Chondrocyte (in vitro differentiated cells): Measurements from ENCODE around the gene SSR1. TPM values are rescaled to one million over a fixed set of nuclear protein-coding genes. Genes with fewer than 3 reads are reported as not detected.

Experiments
- DNase-seq: peaks from one replicate; pipeline ENCODE4 v3.0.0; 2021; ENCODE audit warnings: mixed read lengths, low spot score
- H3K27ac Mint-ChIP-seq: one replicate; pipeline ENCODE4 v1.8.0; 2021; ENCODE audit warnings: mild to moderate bottlenecking, moderate library complexity, mixed read lengths; ENCODE audit not compliant: unreplicated experiment
- H3K27me3 Mint-ChIP-seq: 2 replicates; pipeline ENCODE4 v1.8.0; 2021; ENCODE audit warnings: low read depth, mixed read lengths
- H3K36me3 Mint-ChIP-seq: 2 replicates; pipeline ENCODE4 v1.8.0; 2021; ENCODE audit warnings: low read depth, mixed read lengths
- H3K4me1 Mint-ChIP-seq: 2 replicates; pipeline ENCODE4 v1.8.0; 2021; ENCODE audit warnings: low read depth, mild to moderate bottlenecking, mixed read lengths
- H3K4me3 Mint-ChIP-seq: one replicate; pipeline ENCODE4 v1.8.0; 2021; ENCODE audit warnings: mild to moderate bottlenecking, moderate library complexity, mixed read lengths; ENCODE audit not compliant: unreplicated experiment
- H3K9me3 Mint-ChIP-seq: 2 replicates; pipeline ENCODE4 v1.8.0; 2021; ENCODE audit warnings: low read depth, mixed read lengths
- total RNA-seq: library from RNA; stranded (reverse); gene quantifications from 3 replicates; pipeline ENCODE4 v1.2.1, GENCODE V29; 2021
- TF ChIP-seq, protein P1 (sequence below): fragments of 200-600 bp; sonication (generic); IDR thresholded peaks from 2 replicates; pipeline ENCODE4 v1.5.0; 2021; ENCODE audit warnings: antibody characterized with exemption, mild to moderate bottlenecking, moderate library complexity

SSR1 gene
- total RNA-seq, 1 donor from 2014 or later: 236 TPM

DNA sequence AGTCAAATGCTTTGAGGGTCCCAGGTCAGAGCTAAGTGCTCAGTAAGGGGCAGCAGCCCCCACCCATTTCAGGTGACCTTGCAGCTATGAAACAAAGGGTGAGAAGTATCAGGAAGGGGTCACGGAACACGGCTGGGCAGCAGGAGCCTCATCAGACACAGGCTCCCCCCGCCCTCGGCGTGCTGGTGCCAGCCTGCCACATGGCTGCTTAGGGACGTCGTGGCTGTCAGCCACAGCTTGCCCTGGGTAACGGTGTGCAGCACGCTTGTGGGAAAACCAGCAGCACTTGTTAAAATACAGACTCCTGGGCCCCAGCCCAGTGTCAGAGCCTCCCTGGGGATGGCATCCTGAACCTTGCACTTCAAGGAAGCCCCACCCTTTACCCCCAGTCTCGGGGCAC lies 39.3 kb downstream of the SSR1 start:
- Mint-ChIP-seq H3K4me1 (peaks cover 16% of the 10 kb centered on the region), H3K9me3 (no peaks in the 10 kb centered on the region), H3K4me3 (no peak overlapping the region), H3K27me3 (no peaks in the 10 kb centered on the region), H3K27ac (no peak overlapping the region), H3K36me3 (no peaks in the 10 kb centered on the region)
- TF ChIP-seq, protein P1, sequence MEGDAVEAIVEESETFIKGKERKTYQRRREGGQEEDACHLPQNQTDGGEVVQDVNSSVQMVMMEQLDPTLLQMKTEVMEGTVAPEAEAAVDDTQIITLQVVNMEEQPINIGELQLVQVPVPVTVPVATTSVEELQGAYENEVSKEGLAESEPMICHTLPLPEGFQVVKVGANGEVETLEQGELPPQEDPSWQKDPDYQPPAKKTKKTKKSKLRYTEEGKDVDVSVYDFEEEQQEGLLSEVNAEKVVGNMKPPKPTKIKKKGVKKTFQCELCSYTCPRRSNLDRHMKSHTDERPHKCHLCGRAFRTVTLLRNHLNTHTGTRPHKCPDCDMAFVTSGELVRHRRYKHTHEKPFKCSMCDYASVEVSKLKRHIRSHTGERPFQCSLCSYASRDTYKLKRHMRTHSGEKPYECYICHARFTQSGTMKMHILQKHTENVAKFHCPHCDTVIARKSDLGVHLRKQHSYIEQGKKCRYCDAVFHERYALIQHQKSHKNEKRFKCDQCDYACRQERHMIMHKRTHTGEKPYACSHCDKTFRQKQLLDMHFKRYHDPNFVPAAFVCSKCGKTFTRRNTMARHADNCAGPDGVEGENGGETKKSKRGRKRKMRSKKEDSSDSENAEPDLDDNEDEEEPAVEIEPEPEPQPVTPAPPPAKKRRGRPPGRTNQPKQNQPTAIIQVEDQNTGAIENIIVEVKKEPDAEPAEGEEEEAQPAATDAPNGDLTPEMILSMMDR: no peak
- DNase-seq: no peak

DNA sequence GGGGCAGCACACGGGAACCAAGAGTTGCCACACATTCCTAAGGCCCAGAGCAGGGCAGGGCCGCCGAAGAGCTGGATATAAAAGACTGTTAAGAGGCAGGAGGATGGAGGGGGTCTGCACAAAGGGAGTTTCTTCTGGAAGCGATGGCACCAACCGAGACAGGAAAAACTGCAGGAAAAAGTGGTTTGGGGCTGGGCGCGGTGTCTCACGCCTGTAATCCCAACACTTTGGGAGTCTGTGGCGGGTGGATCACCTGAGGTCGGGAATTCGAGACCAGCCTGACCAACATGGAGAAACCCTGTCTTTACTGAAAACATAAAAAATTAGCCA lies 41.8 kb downstream of the SSR1 start:
- Mint-ChIP-seq H3K4me1 (peaks cover 25% of the 10 kb centered on the region), H3K4me3 (no peak overlapping the region), H3K27ac (no peak overlapping the region), H3K9me3 (no peaks in the 10 kb centered on the region), H3K36me3 (no peaks in the 10 kb centered on the region), H3K27me3 (no peaks in the 10 kb centered on the region)
- DNase-seq: no peak
- TF ChIP-seq, protein P1: no peak

DNA sequence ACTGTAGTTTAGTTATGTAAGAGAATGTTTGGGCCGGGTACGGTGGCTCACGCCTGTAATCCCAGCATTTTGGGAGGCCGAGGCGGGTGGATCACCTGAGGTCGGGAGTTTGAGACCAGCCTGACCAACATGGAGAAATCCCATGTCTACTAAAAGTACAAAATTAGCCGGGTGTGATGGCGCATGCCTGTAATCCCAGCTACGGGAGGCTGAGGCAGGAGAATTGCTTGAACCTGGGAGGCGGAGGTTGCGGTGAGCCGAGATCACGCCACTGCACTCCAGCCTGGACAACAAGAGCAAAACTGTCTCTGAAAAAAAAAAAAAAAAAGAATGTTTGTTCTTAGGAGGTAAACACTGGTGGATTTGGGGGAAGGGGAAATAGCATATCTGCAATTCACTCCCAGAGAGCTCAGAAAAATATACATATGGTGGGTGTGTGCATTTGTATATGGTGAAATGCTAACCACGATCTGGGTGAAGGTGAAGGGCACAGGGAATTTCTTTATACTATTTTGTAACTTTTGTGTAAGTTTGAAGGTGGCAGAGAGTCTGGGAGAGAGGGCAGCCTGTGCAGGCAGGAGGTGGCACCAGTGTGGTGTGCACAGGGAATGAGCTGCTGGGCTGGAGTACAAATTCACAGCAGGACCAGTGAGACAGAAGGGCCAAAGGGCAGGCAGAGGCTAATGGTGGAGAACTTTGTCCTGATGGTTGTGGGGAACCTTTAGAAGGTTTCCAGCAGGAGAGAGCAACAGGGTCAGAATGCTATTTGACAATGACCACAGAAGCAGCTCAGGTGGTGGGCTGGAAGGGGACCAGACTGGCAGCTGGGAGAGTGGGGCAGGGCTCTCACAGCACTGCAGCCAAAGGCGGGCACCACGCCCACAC lies 42.4 kb downstream of the SSR1 start:
- H3K36me3 Mint-ChIP-seq: no peaks in the 10 kb centered on the region
- H3K4me1 Mint-ChIP-seq: peaks cover 20% of the 10 kb centered on the region
- TF ChIP-seq, protein P1: no peak
- no peak for DNase-seq
- H3K9me3 Mint-ChIP-seq: no peaks in the 10 kb centered on the region
- no peaks in the 10 kb centered on the region for H3K27me3 Mint-ChIP-seq
- H3K4me3 Mint-ChIP-seq: no peak overlapping the region
- no peak overlapping the region for H3K27ac Mint-ChIP-seq

DNA sequence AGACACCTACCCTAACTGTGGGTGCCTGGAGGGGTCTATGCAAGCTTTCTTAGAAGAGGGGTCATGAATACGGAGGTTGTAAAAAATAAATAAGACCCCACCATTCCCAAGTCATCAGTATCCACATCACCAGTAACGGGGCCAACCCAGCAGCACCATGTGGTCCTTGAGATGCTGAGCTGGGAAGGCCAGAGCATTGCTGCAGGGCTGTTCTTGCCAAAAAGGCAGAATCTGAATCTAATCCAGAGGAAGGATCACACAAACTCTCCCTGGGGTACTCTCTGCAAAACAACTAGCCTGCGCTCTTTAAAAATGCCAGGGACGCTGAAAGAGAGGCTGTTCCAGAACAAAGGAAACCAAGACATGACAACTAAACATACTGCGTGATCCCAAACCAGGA lies 43.2 kb downstream of the SSR1 start:
- H3K9me3 Mint-ChIP-seq: no peaks in the 10 kb centered on the region
- H3K4me3 Mint-ChIP-seq: no peak overlapping the region
- no peaks in the 10 kb centered on the region for H3K27me3 Mint-ChIP-seq
- TF ChIP-seq, protein P1: no peak
- H3K4me1 Mint-ChIP-seq: peaks cover 20% of the 10 kb centered on the region
- DNase-seq: no peak
- no peaks in the 10 kb centered on the region for H3K36me3 Mint-ChIP-seq
- H3K27ac Mint-ChIP-seq: no peak overlapping the region

DNA sequence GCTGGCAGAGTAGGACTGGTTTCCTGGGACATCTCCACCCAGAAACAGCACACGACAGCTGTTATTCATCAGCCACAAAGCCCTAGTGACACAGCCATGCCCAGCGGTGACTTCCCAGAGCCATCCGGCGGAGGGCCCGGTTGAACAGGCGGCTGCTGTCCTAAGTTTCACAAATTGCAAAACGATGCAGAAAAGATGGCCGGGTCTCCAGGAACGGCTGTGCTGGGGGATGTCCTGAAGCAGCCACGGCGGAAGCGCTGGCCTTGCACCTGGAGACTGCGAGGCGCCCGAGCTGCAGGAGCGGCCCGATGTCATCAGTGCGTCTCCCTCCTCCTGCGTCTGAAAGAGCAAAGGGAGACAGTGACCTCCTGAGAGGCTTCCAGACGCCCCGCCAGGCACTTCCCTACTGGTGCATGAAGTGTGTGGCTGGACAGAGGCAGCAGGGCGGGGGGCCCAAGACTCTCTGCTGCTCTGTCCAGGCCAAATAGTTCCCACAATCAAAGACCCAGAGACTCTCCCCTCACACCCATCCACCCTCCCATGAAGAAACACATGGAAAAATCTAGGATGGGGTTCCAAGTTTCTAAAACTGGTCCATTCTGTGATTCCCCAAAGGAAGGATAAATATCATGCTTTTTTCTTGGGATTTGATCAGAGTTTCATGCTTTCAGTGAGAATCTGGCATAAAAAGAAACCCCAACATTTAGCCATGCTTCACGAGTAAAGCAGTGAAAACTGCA lies 44.0 kb downstream of the SSR1 start:
- H3K27ac Mint-ChIP-seq: no peak overlapping the region
- H3K9me3 Mint-ChIP-seq: no peaks in the 10 kb centered on the region
- H3K4me3 Mint-ChIP-seq: no peak overlapping the region
- H3K27me3 Mint-ChIP-seq: no peaks in the 10 kb centered on the region
- no peaks in the 10 kb centered on the region for H3K36me3 Mint-ChIP-seq
- peaks cover 20% of the 10 kb centered on the region for H3K4me1 Mint-ChIP-seq
- DNase-seq: no peak
- TF ChIP-seq, protein P1: no peak
